GM19397 (cell line): ENCODE measurements around the gene ZNF688.
A peak's percentile ranks its signal among the peaks of the same experiment; 100 is the strongest.

Source experiments
- ATAC-seq: cut with Tn5 transposase; IDR thresholded peaks from one replicate; pipeline ENCODE4 v1.9.1; 2021; ENCODE audit warnings: mild to moderate bottlenecking, moderate library complexity; ENCODE audit not compliant: unreplicated experiment

ZNF688 gene

DNA sequence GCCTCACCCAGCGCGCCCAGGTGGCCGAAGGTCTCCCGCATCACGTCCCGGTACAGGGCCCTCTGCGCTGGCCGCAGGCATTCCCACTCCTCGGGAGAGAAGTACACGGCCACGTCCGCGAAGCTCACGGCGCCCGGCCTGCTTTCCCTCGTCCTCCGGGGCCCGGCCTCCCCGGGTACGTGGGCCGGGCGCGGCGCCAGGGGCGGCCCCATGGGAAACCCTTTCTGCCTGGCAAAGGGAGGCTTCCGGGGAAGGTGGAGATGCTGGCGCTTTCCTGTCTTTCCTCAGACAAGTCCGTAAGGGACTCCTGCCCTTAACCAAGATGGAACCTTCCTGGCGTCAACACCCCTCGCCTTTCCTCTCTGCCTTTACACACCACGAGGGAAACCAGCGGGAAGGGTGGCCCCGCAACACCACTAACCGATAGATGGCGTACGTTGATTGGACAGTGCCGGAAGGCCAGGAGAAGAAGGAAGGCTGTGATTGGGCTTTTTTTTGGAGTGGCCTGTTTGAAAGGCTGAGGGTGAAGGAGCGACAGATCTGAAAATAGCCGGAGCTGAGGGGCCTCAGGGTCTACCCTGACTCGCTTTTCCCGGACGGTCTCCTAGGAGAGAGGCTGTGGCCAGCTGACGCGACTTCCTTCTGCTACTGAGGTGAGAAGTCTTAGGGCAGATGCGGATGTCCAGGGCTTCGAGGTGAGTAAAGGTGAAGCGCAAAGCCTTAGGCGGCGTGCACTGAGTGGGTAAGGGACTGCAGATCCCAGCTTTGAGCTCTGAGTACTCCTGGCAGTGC, 14.1 kb upstream of the ZNF688 start, which contains the start of gene ZNF785:
TSS of gene ZNF785 (minus strand) at position 298 of the 792 bp plus-strand sequence. CDS start at position 212, 86 bp downstream.
- ATAC-seq: peak; percentile 94

DNA sequence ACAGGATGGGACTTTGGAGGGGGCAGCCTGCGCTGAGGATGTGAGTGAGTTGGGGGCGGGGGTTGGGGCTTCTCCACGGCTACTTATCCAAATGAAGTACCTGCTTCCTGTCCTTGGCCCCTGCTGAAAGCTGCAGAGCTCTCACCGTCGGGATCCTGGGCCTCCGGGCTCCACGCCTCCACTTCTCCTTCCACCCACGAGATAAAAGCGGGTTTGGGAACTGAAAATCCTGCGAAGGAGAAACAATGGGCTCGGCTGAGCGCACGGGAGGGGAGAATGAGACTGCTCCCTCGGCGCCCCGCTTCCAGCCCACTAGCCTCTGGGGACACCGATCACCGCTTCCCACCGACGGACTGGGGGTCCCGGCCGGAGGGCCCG, 13.5 kb upstream of the ZNF688 start:
- peak; percentile 17 for ATAC-seq

DNA sequence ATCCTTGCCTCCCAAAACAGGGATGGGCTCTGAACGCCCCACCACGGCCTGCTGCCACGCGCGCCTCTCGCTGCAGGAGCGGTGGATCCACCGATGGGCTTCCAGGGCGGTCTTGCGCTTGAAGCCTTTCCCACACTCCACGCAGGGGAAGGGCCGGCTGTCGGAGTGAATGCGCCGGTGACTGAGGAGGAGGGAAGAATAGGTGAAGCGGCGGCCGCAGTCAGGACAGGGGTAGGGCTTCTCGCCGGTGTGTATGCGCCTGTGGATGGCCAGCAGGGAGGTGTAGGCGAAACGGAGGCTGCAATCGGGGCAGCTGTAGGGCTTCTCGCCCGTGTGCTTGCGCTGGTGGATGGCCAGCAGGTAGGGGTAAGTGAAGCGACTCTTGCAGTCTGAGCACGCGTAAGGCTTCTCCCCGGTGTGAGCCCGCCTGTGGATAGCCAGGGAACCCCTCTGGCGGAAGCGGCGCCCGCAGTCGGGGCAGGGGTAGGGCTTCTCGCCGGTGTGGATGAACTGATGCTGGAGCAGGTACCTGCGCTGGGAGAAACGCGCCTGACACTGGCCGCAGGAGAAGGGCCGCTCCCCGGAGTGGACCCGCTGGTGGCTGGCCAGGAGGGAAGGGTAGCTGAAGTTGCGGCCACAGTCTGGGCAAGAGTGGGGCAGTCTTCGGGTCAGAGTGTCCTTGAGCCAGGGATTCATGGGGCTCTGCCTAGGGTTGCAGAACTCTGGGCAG, 11.3 kb upstream of the ZNF688 start:
- no peak for ATAC-seq

DNA sequence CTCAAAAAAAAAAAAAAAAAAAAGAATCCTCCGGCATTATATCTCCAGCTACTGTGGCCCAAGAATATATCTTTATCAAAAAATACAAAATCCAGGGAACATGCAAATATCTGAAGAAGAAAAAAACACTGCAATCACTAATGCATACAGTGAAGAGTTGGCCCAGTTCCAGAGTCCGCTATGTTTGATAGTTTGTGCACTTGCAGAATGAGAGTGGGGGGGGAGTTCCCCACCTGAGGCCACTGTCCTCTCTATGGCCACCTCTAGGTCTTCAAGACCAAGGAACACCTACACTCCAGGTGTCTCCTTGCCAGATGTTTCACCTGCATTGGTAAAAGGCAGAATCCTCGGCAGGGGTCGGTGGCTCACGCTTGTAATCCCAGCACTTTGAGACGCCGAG, 9.9 kb upstream of the ZNF688 start:
- no peak for ATAC-seq

DNA sequence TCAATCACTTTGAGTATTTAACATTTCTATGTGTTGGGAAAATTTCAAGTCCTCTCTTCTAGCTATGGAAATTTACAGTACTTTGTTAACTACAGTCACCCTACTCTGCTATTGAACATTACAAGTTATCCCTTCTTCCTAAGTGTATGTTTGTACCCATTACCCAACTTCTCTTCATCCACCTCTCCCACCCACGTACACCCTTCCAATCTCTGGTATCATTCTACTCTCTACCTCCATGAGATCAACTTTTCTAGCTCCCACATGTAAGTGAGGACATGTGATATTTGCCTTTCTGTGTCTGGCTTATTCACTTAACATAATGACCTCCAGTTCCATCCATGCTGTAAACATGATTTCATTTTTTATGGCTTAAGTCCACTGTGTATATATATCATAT, 3.2 kb upstream of the ZNF688 start:
- ATAC-seq: no peak

DNA sequence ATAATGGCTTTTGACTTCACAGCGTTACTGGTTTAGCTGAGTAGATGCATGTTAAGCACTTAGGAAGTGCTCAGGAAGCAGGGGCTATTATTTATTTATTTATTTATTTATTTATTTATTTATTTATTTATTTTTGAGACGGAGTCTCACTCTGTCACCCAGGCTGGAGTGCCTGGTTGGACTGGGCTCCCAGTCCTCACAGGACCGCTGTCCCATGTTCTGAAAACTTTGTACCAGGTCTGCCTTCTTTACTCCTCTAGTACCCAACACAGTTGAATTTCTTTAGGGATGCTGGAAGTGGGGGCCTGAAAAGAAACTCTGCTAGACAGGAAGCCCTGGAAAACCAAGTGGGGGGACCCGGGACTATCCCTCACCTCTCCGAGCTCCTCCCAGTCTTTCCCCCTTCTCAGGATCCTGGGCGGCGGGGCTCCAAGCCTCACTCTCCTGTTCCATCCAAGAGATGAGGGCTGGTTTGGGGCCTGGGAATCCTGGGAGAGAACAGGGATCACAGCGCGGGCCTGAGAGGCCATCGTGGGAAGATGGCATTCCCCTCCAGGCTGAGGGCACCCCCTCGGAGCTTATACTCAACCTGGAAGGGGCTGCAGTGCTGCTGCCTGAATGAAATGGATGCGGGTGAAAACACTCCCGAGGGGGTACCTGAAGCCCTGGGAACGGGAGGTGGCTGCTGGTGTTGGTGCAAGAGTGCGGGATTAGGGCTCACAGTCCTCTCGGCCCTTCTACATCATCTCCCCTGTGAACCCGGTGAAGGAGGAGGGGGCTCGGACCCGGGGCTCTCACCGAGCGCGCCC, 674 bp downstream of the ZNF688 start:
- ATAC-seq: no peak

DNA sequence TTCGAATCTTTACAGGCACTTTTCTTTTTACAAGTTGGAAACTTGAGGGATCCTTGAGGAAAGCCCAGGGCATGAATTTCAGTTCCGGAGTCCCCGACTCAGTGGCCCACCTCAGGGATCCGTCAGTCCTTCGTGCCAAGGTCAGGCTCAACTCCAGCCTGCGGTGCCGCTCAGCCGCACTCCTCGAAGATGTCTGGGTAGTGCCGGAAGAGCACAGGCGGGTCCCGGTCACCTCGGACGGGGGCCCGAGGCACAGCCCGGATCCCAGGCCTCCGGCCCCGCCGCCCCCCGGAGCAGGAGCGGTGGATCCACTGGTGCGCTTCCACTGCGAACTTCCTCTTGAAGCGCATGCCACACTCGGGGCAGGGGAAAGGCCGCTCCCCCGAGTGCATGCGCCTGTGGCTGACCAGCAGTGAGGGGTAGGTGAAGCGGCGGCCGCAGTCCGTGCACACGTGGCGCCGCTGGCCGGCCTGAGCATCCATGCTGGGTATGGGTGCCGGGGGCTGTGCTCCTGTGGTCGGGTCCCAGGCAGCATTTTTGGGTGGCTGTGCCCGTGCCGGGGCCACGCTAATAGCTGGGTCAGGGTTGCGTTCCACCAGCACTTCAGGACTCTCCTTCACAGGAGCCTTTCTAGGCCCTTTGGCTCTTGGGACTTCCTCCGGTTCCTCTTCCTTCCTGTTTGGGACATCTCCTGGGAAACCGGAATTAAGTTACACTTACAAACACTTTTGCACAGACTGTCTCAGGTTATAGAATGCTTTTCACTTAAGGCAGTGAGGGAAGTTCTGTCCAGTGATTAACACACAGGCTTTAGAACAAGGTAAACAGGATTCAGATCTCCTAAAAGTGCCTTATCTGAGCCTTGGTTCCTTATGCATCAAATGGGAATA, 1.5 kb downstream of the ZNF688 start:
- ATAC-seq: no peak

DNA sequence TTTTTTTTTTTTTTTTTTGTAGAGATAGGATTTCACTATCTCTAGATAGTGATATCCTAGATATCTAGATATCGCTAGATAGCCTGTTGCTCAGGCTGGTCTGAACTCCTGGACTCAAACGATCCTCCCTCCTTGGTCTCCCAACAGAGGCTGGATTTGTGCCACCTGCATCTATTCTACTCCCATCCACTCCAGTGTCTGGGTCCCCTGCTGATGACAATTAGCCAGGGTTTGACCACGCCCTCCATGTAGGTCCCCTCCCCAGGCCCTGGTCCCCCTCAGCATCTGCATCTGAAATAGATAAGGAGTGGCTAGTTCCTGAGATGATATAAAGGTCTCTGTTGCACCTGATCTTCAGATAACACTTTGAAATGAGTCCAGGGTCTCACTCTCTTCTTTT, 2.2 kb downstream of the ZNF688 start:
- ATAC-seq: no peak

DNA sequence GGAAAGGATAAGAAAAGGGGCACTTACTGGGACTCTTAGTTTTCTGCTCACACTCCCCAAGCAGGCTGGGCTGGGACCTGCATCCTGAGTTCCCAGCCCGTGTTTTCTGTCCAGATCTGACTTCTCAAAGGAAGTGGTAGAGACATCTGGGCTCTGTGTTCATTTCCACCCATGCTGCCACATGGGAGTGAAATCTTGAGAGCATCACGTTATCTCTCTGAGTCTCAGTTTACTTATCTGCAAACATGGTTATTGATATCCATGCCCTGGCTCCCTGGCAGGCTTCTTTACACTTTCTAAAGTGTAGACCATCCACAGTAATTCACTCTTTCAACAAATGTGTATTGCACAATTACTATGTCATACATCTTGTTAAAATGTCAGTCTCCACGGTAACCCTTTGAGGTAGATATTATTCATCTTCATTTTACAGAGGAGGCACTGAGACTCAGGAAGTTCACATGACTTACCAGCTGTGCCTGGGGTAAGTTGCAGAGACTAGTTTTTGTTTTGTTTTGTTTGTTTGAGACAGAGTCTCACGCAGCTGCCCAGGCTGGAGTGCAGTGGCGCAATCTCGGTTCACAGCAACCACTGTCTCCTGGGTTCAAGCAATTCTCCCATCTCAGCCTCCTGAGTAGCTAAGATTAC, 3.4 kb downstream of the ZNF688 start:
- ATAC-seq: no peak

DNA sequence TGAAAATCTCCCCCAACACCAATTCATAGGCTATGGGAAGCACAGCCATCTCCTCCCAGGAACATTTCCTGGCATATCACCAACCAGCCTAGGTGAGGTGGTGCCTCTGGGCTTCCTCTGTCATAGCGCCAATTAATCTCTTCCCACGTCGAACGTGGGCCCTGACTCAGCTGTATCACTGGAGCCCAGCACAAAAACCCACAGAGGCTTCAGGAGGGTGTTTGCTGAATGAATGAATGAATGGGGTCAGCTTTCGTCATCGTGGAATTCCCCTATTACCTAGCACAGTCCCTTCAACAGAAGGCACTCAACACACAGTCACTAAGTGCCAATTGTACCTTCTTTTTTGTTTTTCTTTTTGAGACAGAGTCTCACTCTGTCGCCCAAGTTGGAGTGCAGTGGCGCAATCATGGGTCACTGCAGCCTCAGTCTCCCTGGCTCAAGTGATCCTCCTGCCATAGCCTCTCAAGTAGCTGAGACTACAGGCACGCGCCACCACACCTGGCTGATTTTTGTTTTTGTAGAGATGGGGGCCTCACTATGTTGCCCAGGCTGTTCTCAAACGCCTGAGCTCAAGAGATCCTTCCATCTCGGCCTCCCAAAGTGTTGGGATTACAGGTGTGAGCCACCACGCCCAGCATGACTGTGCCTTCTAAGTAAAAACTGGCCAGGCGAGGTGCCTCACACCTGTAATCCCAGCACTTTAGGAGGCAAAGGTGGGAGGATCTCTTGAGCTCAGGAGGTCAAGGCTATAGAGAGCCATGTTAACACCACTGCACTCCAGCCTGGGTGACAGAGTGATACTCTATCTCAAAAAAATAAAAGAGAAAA, 4.1 kb downstream of the ZNF688 start:
- ATAC-seq: no peak

DNA sequence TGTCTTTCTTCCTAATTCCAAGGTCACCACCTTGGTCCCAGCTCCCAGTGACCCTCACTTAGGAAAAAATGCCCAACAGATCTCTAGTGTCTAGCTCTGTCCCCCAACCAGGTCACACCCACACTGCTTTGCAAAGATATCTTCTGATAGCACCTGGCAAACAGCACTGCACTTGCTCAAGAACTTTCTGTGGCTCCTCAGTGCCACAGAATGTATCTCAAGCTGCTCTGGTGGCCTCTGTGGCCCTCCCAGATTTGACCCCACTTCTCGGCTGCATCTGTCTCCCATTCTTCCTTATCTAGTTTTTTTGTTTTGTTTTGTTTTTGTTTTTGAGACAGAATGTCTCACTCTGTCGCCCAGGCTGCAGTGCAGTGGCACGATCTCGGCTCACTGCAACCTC, 5.0 kb downstream of the ZNF688 start:
- no peak for ATAC-seq

DNA sequence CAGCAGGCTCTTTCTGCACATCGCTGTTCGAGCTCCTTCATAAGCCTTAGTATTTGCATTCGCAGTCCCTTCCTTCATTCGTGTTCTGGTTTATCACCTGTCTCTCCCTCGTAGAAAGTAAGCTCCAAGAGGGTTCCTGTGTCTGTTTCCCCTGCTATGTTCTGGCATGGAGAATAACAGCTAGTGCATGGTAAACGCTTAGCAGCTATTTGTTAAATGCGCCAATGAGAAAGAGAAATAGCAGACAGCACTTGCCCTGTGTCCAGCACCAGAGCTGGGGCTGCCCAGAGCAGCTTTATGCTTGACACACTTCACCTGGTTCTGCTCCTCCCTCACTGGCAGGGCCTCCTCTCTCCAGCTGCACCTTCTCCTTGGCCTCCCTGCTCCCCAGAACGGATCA, 5.5 kb downstream of the ZNF688 start:
- no peak for ATAC-seq

DNA sequence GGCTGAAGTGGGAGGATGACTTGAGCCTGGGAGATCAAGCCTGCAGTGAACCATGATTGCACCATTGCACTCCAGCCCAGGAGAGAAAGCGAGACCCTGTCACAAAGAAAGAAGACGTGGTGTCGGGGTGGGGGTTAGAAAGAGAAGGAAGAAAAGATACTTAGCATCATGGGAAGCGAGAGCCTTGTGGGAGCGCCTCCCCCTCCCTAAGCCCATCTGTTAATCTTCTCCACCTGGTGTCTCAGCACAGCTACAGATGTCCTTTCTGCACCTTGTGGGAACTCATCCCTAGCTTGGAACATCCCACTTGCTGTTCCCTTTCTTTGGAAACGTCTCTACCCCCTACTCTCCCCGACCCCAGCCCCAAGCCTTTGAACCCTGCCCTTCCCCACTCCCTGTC, 6.0 kb downstream of the ZNF688 start:
- no peak for ATAC-seq

DNA sequence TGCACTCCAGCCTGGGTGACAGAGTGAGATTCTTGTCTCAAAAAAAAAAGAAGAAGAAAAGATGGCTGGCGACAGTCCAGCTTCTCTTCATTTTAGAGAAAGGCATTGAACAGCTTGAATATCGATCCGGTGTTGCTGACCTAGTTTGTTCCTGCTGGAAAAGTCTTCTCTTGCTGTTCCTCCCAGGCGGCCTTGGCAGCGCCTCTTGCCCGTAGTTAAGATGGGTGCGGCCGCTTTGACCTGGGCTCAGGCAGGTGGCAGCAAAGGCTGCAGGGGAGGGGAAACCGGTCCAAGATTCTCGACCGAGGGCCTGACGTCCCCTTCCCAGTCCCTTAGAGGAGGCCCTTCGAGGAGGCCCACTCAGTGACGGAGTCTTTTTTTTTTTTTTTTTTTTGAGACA, 9.5 kb downstream of the ZNF688 start:
- no peak for ATAC-seq

DNA sequence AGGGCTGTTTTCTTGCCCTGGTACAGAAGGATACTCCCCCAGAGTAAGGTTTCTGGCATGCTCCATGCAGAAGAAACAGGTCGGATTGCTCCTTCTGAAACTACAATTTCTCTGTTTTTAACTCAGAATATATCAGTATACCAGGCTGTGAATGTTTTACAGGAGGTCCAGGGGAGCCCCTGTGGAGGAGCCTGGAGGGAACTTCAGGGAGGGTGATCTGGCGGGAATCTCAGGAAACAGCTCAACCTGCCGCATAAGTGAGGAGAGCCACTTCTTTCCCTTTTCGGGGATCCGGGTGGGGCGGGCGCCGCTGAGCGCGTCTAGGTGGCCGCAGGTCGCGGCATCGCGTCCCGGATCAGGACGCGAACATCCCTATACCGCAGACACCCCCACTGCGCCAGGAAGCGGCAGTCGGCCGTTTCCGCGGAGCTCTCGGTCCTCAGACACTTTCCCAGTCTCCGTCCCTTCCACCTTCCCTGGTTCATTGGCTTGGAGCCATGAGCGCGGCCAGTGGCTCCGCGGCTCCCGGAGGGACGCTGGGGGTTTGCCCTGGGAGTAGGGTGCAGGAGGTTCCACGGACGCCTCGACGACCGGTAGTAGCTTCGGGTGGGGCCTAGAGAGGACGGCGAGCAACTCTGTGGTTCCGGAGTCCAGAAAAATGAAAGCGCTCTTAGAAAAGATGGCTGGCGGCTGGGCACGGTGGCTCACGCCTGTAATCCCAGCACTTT, 10.3 kb downstream of the ZNF688 start:
- no peak for ATAC-seq

DNA sequence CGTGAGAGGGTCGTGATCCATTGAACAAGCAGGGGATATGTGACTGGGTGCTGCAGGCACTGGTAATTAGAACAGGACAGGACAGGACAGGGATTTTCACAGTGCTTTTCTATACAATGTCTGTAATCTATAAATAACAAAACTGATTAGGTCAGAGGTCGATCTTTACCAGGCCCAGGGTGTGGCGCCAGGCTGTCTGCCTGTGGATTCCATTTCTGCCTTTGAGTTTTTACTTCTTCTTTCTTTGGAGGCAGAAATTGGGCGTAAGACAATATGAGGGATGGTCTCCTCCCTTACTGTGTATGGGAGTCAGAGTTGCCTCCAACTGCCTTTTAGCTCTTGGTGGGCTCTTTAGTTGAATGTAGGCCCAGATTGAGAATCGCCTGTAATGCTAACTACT, 11.8 kb downstream of the ZNF688 start:
- ATAC-seq: no peak

DNA sequence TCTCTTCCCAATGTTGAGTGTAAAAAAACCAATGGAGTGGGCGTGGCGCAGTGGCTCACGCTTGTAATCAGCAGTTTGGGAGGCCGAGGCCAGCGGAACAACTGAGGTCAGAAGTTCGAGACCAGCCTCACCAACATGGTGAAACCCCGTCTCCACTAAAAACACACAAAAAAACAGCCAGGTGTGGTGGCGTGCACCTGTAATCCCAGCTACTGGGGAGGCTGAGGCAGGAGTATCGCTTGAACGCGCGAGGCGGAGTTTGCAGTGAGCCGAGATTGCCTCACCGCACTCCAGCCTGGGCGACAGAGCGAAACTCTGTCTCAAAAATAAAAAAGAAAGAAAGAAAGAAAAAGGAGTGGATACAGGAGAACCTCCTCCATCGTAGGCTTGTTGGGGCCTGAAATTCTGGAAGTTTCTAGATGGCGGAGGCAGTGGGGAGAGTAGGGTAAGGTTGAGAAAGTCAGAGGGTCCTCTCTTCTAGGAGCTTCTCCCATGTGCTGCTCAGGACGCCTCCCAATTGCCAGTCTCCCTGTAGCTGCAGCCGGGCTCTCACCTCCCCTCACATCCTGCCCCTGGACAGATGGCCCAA, 12.6 kb downstream of the ZNF688 start:
- no peak for ATAC-seq
